Measurements from ENCODE around the gene AOPEP. TPM values are rescaled to one million over a fixed set of nuclear protein-coding genes. Genes with fewer than 3 reads are reported as not detected.

The AOPEP gene
- polyA plus RNA-seq, 1 donor from 2014 or later, result 10.0 TPM

GRCh38 chr9:94760010-94760409, 33.5 kb downstream of the AOPEP start:
- Histone ChIP-seq H3K27me3 (ENCODE audit: insufficient read depth, low read depth, low read length) (no peaks in the 10 kb centered on the region), H3K36me3 (ENCODE audit: insufficient read depth, low read length) (no peaks in the 10 kb centered on the region), H3K27ac (ENCODE audit: low read length) (peak overlapping the region; percentile 25), H3K4me3 (ENCODE audit: low read length) (peak overlapping the region; percentile 46), H2AFZ (ENCODE audit: low read depth, low read length) (no peak overlapping the region), H3F3A (ENCODE audit: insufficient read depth, low read length, poor library complexity, severe bottlenecking) (no peaks in the 10 kb centered on the region), H3K9me2 (ENCODE audit: insufficient read depth, low read length) (no peaks in the 10 kb centered on the region), H3K9me3 (ENCODE audit: low read length) (no peaks in the 10 kb centered on the region), H3K79me2 (replicated peaks; ENCODE audit: insufficient read depth, low read length) (no peaks in the 10 kb centered on the region), H3K4me2 (ENCODE audit: low read length) (peak overlapping the region; percentile 40), H3K9ac (ENCODE audit: low read length) (no peak overlapping the region), H4K20me1 (ENCODE audit: insufficient read depth) (no peaks in the 10 kb centered on the region)
- TF ChIP-seq EP300 (conservative IDR thresholded peaks at IDR 0.05; ENCODE audit: poor library complexity, severe bottlenecking) (peak; percentile 28), REST (IDR thresholded peaks at IDR 0.05; ENCODE audit: borderline replicate concordance) (no peak)

DNA sequence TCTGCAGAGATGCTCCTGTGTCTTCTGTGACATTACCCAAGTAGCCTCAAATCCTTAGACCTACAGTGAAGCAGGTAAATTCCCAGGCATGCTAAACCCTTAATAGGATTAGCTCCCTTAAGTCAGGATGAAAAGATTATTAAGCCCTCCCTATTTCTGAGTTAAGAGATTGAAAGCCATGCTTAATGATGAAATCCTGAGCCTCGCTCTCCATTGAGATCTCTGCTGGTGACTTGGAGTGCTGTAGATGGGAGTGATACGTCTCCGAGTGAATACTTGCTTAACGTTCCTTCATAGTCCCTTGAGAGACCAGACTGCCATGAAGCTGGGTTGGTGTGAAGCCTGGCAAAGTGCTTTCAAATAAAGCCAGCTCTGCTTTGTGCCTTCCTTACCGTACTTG, 34.2 kb downstream of the AOPEP start:
- Histone ChIP-seq H3K36me3 (ENCODE audit: insufficient read depth, low read length) (no peaks in the 10 kb centered on the region), H4K20me1 (ENCODE audit: insufficient read depth) (no peaks in the 10 kb centered on the region)

DNA sequence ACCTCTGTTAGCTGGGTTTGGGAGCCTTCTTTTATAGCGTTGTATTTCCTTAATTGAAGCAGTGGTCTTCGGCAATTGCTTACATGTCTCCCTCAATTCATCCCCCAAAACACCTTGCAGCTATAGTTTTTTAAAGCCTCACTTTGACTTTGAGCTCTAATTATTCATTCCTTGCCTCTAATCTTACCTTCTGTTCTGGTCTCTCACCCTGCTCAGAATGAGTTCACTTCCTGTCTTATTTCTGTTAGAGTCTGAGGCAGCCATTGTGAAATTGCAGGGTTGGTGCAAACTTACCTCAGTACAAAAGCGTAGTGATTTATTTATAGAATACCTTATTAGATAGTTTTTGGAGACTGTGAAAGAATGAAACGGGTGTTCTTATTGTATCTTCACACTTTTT, 35.0 kb downstream of the AOPEP start:
- Histone ChIP-seq H3K27ac (ENCODE audit: low read length) (no peak overlapping the region), H3K4me2 (ENCODE audit: low read length) (no peak overlapping the region)
- no peak for TF ChIP-seq SMC3 (conservative IDR thresholded peaks at IDR 0.05; ENCODE audit: poor library complexity)
- TF ChIP-seq, protein P1, sequence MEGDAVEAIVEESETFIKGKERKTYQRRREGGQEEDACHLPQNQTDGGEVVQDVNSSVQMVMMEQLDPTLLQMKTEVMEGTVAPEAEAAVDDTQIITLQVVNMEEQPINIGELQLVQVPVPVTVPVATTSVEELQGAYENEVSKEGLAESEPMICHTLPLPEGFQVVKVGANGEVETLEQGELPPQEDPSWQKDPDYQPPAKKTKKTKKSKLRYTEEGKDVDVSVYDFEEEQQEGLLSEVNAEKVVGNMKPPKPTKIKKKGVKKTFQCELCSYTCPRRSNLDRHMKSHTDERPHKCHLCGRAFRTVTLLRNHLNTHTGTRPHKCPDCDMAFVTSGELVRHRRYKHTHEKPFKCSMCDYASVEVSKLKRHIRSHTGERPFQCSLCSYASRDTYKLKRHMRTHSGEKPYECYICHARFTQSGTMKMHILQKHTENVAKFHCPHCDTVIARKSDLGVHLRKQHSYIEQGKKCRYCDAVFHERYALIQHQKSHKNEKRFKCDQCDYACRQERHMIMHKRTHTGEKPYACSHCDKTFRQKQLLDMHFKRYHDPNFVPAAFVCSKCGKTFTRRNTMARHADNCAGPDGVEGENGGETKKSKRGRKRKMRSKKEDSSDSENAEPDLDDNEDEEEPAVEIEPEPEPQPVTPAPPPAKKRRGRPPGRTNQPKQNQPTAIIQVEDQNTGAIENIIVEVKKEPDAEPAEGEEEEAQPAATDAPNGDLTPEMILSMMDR (IDR thresholded peaks at IDR 0.05; ENCODE audit: poor library complexity, severe bottlenecking), result no peak
- TF ChIP-seq EZH2 (IDR thresholded peaks at IDR 0.05; ENCODE audit: borderline replicate concordance, insufficient read depth, low read length, poor library complexity, severe bottlenecking), result no peak
- TF ChIP-seq POLR2AphosphoS5 (IDR thresholded peaks at IDR 0.05), result no peak
- TF ChIP-seq REST (IDR thresholded peaks at IDR 0.05; ENCODE audit: borderline replicate concordance), result no peak
- TF ChIP-seq MXI1 (conservative IDR thresholded peaks at IDR 0.05; ENCODE audit: poor library complexity, severe bottlenecking), result no peak

More for the DNA sequence above, 34.2 kb downstream of the AOPEP start:
- Histone ChIP-seq H2AFZ (ENCODE audit: low read depth, low read length) (no peak overlapping the region), H3K9me2 (ENCODE audit: insufficient read depth, low read length) (no peaks in the 10 kb centered on the region), H3K9me3 (ENCODE audit: low read length) (no peaks in the 10 kb centered on the region), H3K27ac (ENCODE audit: low read length) (peak overlapping the region; percentile 25), H3K4me3 (ENCODE audit: low read length) (peak overlapping the region; percentile 46), H3F3A (ENCODE audit: insufficient read depth, low read length, poor library complexity, severe bottlenecking) (no peaks in the 10 kb centered on the region), H3K9ac (ENCODE audit: low read length) (no peak overlapping the region), H3K4me2 (ENCODE audit: low read length) (no peak overlapping the region), H3K27me3 (ENCODE audit: insufficient read depth, low read depth, low read length) (no peaks in the 10 kb centered on the region), H3K79me2 (replicated peaks; ENCODE audit: insufficient read depth, low read length) (peaks cover under 1% of the 10 kb centered on the region)
- TF ChIP-seq RAD21 (conservative IDR thresholded peaks at IDR 0.05), result no peak

More for the DNA sequence above, 35.0 kb downstream of the AOPEP start:
- H3K79me2 ChIP-seq (replicated peaks; ENCODE audit: insufficient read depth, low read length), result peaks cover 4% of the 10 kb centered on the region
- no peaks in the 10 kb centered on the region for H4K20me1 ChIP-seq (ENCODE audit: insufficient read depth)
- no peaks in the 10 kb centered on the region for H3F3A ChIP-seq (ENCODE audit: insufficient read depth, low read length, poor library complexity, severe bottlenecking)
- H3K9me3 ChIP-seq (ENCODE audit: low read length), result no peaks in the 10 kb centered on the region
- no peak overlapping the region for H3K4me3 ChIP-seq (ENCODE audit: low read length)
- H3K27me3 ChIP-seq (ENCODE audit: insufficient read depth, low read depth, low read length), result no peaks in the 10 kb centered on the region
- H3K9me2 ChIP-seq (ENCODE audit: insufficient read depth, low read length), result no peaks in the 10 kb centered on the region
- no peaks in the 10 kb centered on the region for H3K36me3 ChIP-seq (ENCODE audit: insufficient read depth, low read length)
- H3K9ac ChIP-seq (ENCODE audit: low read length), result no peak overlapping the region
- H2AFZ ChIP-seq (ENCODE audit: low read depth, low read length), result no peak overlapping the region
